ENCODE results near the gene SIGLEC8.

Gene SIGLEC8

GRCh38 chr19:51407511-51408131 lies 50.6 kb downstream of the SIGLEC8 start:
- DNase-seq (ENCODE audit: low read depth in 2 of 3, low spot score in 1 of 3): no peak

- DNase-seq (ENCODE audit: low read depth in 2 of 3, low spot score in 1 of 3): no peak
These were observed 56.1 kb downstream of the SIGLEC8 start for GRCh38 chr19:51402117-51402516.
